H9 (cell line): ENCODE results near the gene ABCC11. TPM values are rescaled to one million over a fixed set of nuclear protein-coding genes. Genes with fewer than 3 reads are reported as not detected.

Experiments
- DNase-seq: peaks from one replicate; pipeline ENCODE4 v3.0.0-alpha.2; 2017
- H2AFZ ChIP-seq: one replicate; pipeline ENCODE4 v1.6.1; 2013; ENCODE audit warnings: mild to moderate bottlenecking, low read length, control low read depth, moderate library complexity
- H2AK5ac ChIP-seq: 2 replicates; pipeline ENCODE4 v1.6.1; 2013; ENCODE audit warnings: low read length, control low read depth, mixed read lengths; ENCODE audit not compliant: insufficient read length
- H2BK120ac ChIP-seq: one replicate; pipeline ENCODE4 v1.6.1; 2013; ENCODE audit warnings: low read depth, mild to moderate bottlenecking, low read length, control low read depth, inconsistent platforms; ENCODE audit not compliant: poor library complexity, severe bottlenecking
- H2BK12ac ChIP-seq: 2 replicates; pipeline ENCODE4 v1.6.1; 2013; ENCODE audit warnings: low read length, control low read depth, mixed read lengths, low read depth; ENCODE audit not compliant: insufficient read length
- H2BK15ac ChIP-seq: 2 replicates; pipeline ENCODE4 v1.6.1; 2013; ENCODE audit warnings: low read depth, low read length, control low read depth
- H2BK20ac ChIP-seq: one replicate; pipeline ENCODE4 v1.6.1; 2013; ENCODE audit warnings: low read depth, mild to moderate bottlenecking, low read length, control low read depth, inconsistent platforms; ENCODE audit not compliant: poor library complexity, severe bottlenecking
- H2BK5ac ChIP-seq: 2 replicates; pipeline ENCODE4 v1.6.1; 2013; ENCODE audit warnings: low read length, control low read depth, mixed read lengths; ENCODE audit not compliant: insufficient read length
- H3K14ac ChIP-seq: 2 replicates; pipeline ENCODE4 v1.6.1; 2013; ENCODE audit warnings: low read length, control low read depth; ENCODE audit not compliant: insufficient read depth
- H3K18ac ChIP-seq: 2 replicates; pipeline ENCODE4 v1.6.1; 2013; ENCODE audit warnings: low read depth, mild to moderate bottlenecking, mixed read lengths, low read length, control low read depth; ENCODE audit not compliant: insufficient read length
- H3K23ac ChIP-seq: 2 replicates; pipeline ENCODE4 v1.6.1; 2013; ENCODE audit warnings: low read length, control low read depth, mixed read lengths, low read depth; ENCODE audit not compliant: insufficient read length
- H3K23me2 ChIP-seq: 2 replicates; pipeline ENCODE4 v1.6.1; 2013; ENCODE audit warnings: low read depth, mild to moderate bottlenecking, mixed read lengths, low read length, control low read depth; ENCODE audit not compliant: insufficient read length, poor library complexity, severe bottlenecking
- H3K27ac ChIP-seq: 2 replicates; pipeline ENCODE4 v1.5.1; 2013; ENCODE audit warnings: low read length, control low read depth, mixed read lengths, low read depth; ENCODE audit not compliant: insufficient read length
- H3K27me3 ChIP-seq: 2 replicates; pipeline ENCODE4 v1.6.1; 2013; ENCODE audit warnings: low read length, control low read depth, inconsistent platforms; ENCODE audit not compliant: insufficient read depth
- H3K4ac ChIP-seq: 2 replicates; pipeline ENCODE4 v1.6.1; 2013; ENCODE audit warnings: low read depth, mild to moderate bottlenecking, control low read depth, inconsistent platforms, low read length, moderate library complexity
- H3K4me1 ChIP-seq: 2 replicates; pipeline ENCODE4 v1.6.1; 2013; ENCODE audit warnings: low read length, control low read depth, inconsistent platforms; ENCODE audit not compliant: insufficient read depth
- H3K4me2 ChIP-seq: 2 replicates; pipeline ENCODE4 v1.6.1; 2013; ENCODE audit warnings: low read length, control low read depth, mixed read lengths; ENCODE audit not compliant: insufficient read length, insufficient read depth
- H3K56ac ChIP-seq: 2 replicates; pipeline ENCODE4 v1.6.1; 2013; ENCODE audit warnings: low read depth, mild to moderate bottlenecking, mixed read lengths, low read length, control low read depth; ENCODE audit not compliant: insufficient read length
- H3K79me1 ChIP-seq: 2 replicates; pipeline ENCODE4 v1.6.1; 2013; ENCODE audit warnings: low read depth, mild to moderate bottlenecking, moderate library complexity, low read length, control low read depth, inconsistent platforms; ENCODE audit not compliant: insufficient read depth, poor library complexity, severe bottlenecking
- H3K79me2 ChIP-seq: 2 replicates; pipeline ENCODE4 v1.6.1; 2013; ENCODE audit warnings: low read length, control low read depth, inconsistent platforms; ENCODE audit not compliant: insufficient read depth
- H3K9ac ChIP-seq: 2 replicates; pipeline ENCODE4 v1.6.1; 2013; ENCODE audit warnings: low read length, control low read depth, mixed read lengths; ENCODE audit not compliant: insufficient read length; ENCODE audit errors: extremely low read depth
- H3K9me3 ChIP-seq: one replicate; pipeline ENCODE4 v1.6.1; 2013; ENCODE audit warnings: low read depth, low read length, inconsistent platforms; ENCODE audit not compliant: control insufficient read depth
- H3T11ph ChIP-seq: one replicate; pipeline ENCODE4 v1.6.1; 2013; ENCODE audit warnings: mild to moderate bottlenecking, low read length, control low read depth, inconsistent platforms
- H4K20me1 ChIP-seq: one replicate; pipeline ENCODE4 v1.6.1; 2013; ENCODE audit not compliant: control insufficient read depth, insufficient read length, insufficient read depth
- H4K5ac ChIP-seq: 2 replicates; pipeline ENCODE4 v1.6.1; 2013; ENCODE audit warnings: low read depth, mild to moderate bottlenecking, mixed read lengths, low read length, control low read depth; ENCODE audit not compliant: insufficient read length
- H4K8ac ChIP-seq: replicated peaks from 2 replicates; pipeline ENCODE4 v1.6.1; 2013; ENCODE audit warnings: low read length, control low read depth, mixed read lengths, low read depth; ENCODE audit not compliant: insufficient read length
- H4K91ac ChIP-seq: 2 replicates; pipeline ENCODE4 v1.6.1; 2013; ENCODE audit warnings: low read depth, mild to moderate bottlenecking, moderate library complexity, mixed read lengths, low read length, control low read depth; ENCODE audit not compliant: insufficient read length
- H3K27ac Mint-ChIP-seq, 3 experiments: 2 replicates in 2 of 3; 3 replicates in 1 of 3; pipeline ENCODE4 v1.8.0; 2020 to 2021; ENCODE audit warnings: mixed read lengths in 3 of 3, mild to moderate bottlenecking in 1 of 3, moderate library complexity in 1 of 3
- H3K27me3 Mint-ChIP-seq: 2 replicates; pipeline ENCODE4 v1.8.0; 2021; ENCODE audit warnings: low read depth, mild to moderate bottlenecking, moderate library complexity, mixed read lengths
- H3K36me3 Mint-ChIP-seq, 3 experiments: 2 replicates in 2 of 3; 3 replicates in 1 of 3; pipeline ENCODE4 v1.8.0; 2020 to 2021; ENCODE audit warnings: low read depth in 3 of 3, mixed read lengths in 3 of 3; ENCODE audit not compliant: insufficient read depth in 1 of 3
- H3K4me1 Mint-ChIP-seq, 2 experiments: 2 replicates each; pipeline ENCODE4 v1.8.0; 2020; ENCODE audit warnings: mixed read lengths in 2 of 2
- H3K4me3 Mint-ChIP-seq, 2 experiments: 2 replicates in 1 of 2; 3 replicates in 1 of 2; pipeline ENCODE4 v1.8.0; 2020 to 2021; ENCODE audit warnings: mild to moderate bottlenecking in 2 of 2, mixed read lengths in 2 of 2, moderate library complexity in 1 of 2
- H3K9me3 Mint-ChIP-seq, 2 experiments: 2 replicates in 1 of 2; 3 replicates in 1 of 2; pipeline ENCODE4 v1.8.0; 2020; ENCODE audit warnings: mild to moderate bottlenecking in 2 of 2, mixed read lengths in 2 of 2, moderate library complexity in 1 of 2
- CTCF ChIP-seq: fragments of 200-600 bp; sonication (generic); conservative IDR thresholded peaks from 3 replicates; pipeline ENCODE4 v1.8.0; 2021; ENCODE audit warnings: antibody characterized with exemption, mild to moderate bottlenecking
- WGBS: extraction: QIAGEN DNeasy Blood & Tissue Kit; methylation state at CpG from one replicate; pipeline ENCODE4 v1.1.7; 2013; ENCODE audit warnings: missing lambda C conversion rate, low lambda C conversion rate, mixed read lengths; ENCODE audit not compliant: insufficient read length; ENCODE audit errors: extremely low coverage; 5-methylcytosine and 5-hydroxymethylcytosine counted together
- total RNA-seq: library from RNA; stranded (reverse); gene quantifications from 2 replicates; pipeline ENCODE4 v1.2.1, GENCODE V29; 2021

Gene ABCC11
- total RNA-seq, 1 experiment from 2014 or later: 0.33 TPM

- Histone ChIP-seq H3K9ac (no peak overlapping the region), H3K79me1 (no peaks in the 10 kb centered on the region), H2BK15ac (no peak overlapping the region), H3K23ac (no peak overlapping the region), H4K91ac (no peak overlapping the region), H4K8ac (no peak overlapping the region), H3K27me3 (no peaks in the 10 kb centered on the region), H3K23me2 (no peaks in the 10 kb centered on the region), H3K56ac (no peak overlapping the region), H3K4ac (no peak overlapping the region), H3K4me2 (no peak overlapping the region), H2BK12ac (no peak overlapping the region), H2AK5ac (no peak overlapping the region), H3K18ac (no peak overlapping the region), H3K79me2 (no peaks in the 10 kb centered on the region), H3K4me1 (no peaks in the 10 kb centered on the region), H3K27ac (no peak overlapping the region), H2BK20ac (no peak overlapping the region), H2BK5ac (no peak overlapping the region), H2AFZ (no peak overlapping the region), H4K20me1 (no peaks in the 10 kb centered on the region), H3K14ac (no peak overlapping the region), H3K9me3 (no peaks in the 10 kb centered on the region), H2BK120ac (no peak overlapping the region), H4K5ac (no peak overlapping the region), H3T11ph (no peak overlapping the region)
- no peak for DNase-seq
- Mint-ChIP-seq H3K4me3 (no peak overlapping the region), H3K4me1 (peaks cover 10 to 16% of the 10 kb centered on the region in 2 experiments), H3K27ac (no peak overlapping the region), H3K36me3 (no peaks in the 10 kb centered on the region; a peak in 1 of 7 replicates), H3K9me3 (no peaks in the 10 kb centered on the region), H3K27me3 (peaks cover 4% of the 10 kb centered on the region; the same call in 1 of the 2 replicates)
- TF ChIP-seq CTCF: no peak
- no CpG with 5 or more reads among the region's 4 CpGs for WGBS
Measured at GRCh38 chr16:48165961-48166578, 81.3 kb downstream of the ABCC11 start.
